ENCODE data around the gene GH2.

GH2 gene

GRCh38 chr17:63842540-63843386, 39.0 kb downstream of the GH2 start, which contains the start of gene SMARCD2:
Gene SMARCD2, minus strand, starts transcription at chr17:63842685. Its CDS starts 11 bp downstream, at chr17:63842674.
- CTCF ChIA-PET: interaction anchor here (0.6 to 1.2 kb wide), 5 partner anchors 8 to 1300 kb away, joined by 3 to 5 read pairs (median 3); no protein-coding TSS in a partner anchor
- TF ChIP-seq NFRKB (IDR thresholded peaks at IDR 0.05) (no peak), ZNF384 (IDR thresholded peaks at IDR 0.05) (no peak), PKNOX1 (IDR thresholded peaks at IDR 0.05) (peak; percentile 68), TARDBP (IDR thresholded peaks at IDR 0.05) (no peak), L3MBTL2 (conservative IDR thresholded peaks at IDR 0.05) (no peak), HDGF (IDR thresholded peaks at IDR 0.05; ENCODE audit: borderline replicate concordance) (no peak), SUZ12 (IDR thresholded peaks at IDR 0.05) (no peak), BHLHE40 (IDR thresholded peaks at IDR 0.05; ENCODE audit: borderline replicate concordance) (no peak), CTBP1 (IDR thresholded peaks at IDR 0.05; ENCODE audit: borderline replicate concordance) (peak; percentile 64), FOXK2 (IDR thresholded peaks at IDR 0.05) (no peak), ELF4 (IDR thresholded peaks at IDR 0.05) (peak; percentile 79), FOXA1 (IDR thresholded peaks at IDR 0.05) (no peak), ARNT (IDR thresholded peaks at IDR 0.05) (peak; percentile 91), FOXM1 (IDR thresholded peaks at IDR 0.05; ENCODE audit: borderline replicate concordance) (peak; percentile 99), LEF1 (IDR thresholded peaks at IDR 0.05; ENCODE audit: borderline replicate concordance) (peak; percentile 98), SP1 (IDR thresholded peaks at IDR 0.05) (no peak)
- peak; percentile 99 for DNase-seq (ENCODE audit: extremely low spot score)
- POLR2A ChIA-PET: interaction anchor here (1.1 to 9.1 kb wide), 6 partner anchors 11 to 68 kb away, joined by 3 to 67 read pairs (median 14); partner anchors contain the start of genes CCDC47, DDX42, FTSJ3 and PSMC5

GRCh38 chr17:63842173-63842539, 39.6 kb downstream of the GH2 start:
- TF ChIP-seq LEF1 (IDR thresholded peaks at IDR 0.05; ENCODE audit: borderline replicate concordance) (no peak), ZNF384 (IDR thresholded peaks at IDR 0.05) (no peak), CTBP1 (IDR thresholded peaks at IDR 0.05; ENCODE audit: borderline replicate concordance) (no peak), HDGF (IDR thresholded peaks at IDR 0.05; ENCODE audit: borderline replicate concordance) (no peak), BHLHE40 (IDR thresholded peaks at IDR 0.05; ENCODE audit: borderline replicate concordance) (no peak)
- CTCF ChIA-PET: interaction anchor here (0.6 to 0.8 kb wide), 3 partner anchors 11 to 575 kb away, joined by 3 read pairs; no protein-coding TSS in a partner anchor
- no peak for DNase-seq (ENCODE audit: extremely low spot score)
- POLR2A ChIA-PET: interaction anchor here (0.8 to 9.1 kb wide), 5 partner anchors 9 to 68 kb away, joined by 3 to 67 read pairs (median 27); partner anchors contain the start of genes CCDC47, DDX42, FTSJ3 and PSMC5

- POLR2A ChIA-PET: interaction anchor here (0.8 to 9.1 kb wide), 5 partner anchors 9 to 68 kb away, joined by 3 to 67 read pairs (median 27); partner anchors contain the start of genes CCDC47, DDX42, FTSJ3 and PSMC5
- CTCF ChIA-PET: interaction anchor here (0.5 to 0.8 kb wide), 4 partner anchors 11 to 575 kb away, joined by 3 to 4 read pairs (median 3); no protein-coding TSS in a partner anchor
- DNase-seq (ENCODE audit: extremely low spot score): no peak
Measured at GRCh38 chr17:63841350-63842172, 40.2 kb downstream of the GH2 start.

GRCh38 chr17:63840591-63841349, 41.0 kb downstream of the GH2 start:
- CTCF ChIA-PET: no interaction called here
- no peak for DNase-seq (ENCODE audit: extremely low spot score)

More at GRCh38 chr17:63841350-63842172, 40.2 kb downstream of the GH2 start:
- TF ChIP-seq TARDBP (IDR thresholded peaks at IDR 0.05): no peak
- 0 out of 2 replicates have a peak, but pooled peaks have one; percentile 38 for TF ChIP-seq L3MBTL2 (conservative IDR thresholded peaks at IDR 0.05)

GRCh38 chr17:63838631-63839171, 43.0 kb downstream of the GH2 start:
- CTCF ChIA-PET: interaction anchor here (0.9 kb wide), 1 partner anchor 9 kb away, joined by 4 read pairs; no protein-coding TSS in a partner anchor
- DNase-seq (ENCODE audit: extremely low spot score): no peak
- POLR2A ChIA-PET: interaction anchor here (1.3 to 9.1 kb wide), 2 partner anchors 12 to 65 kb away, joined by 7 to 67 read pairs; partner anchors contain the start of genes CCDC47, DDX42, FTSJ3 and PSMC5
- TF ChIP-seq LEF1 (IDR thresholded peaks at IDR 0.05; ENCODE audit: borderline replicate concordance): no peak
- TF ChIP-seq SP1 (IDR thresholded peaks at IDR 0.05): no peak
- TF ChIP-seq L3MBTL2 (conservative IDR thresholded peaks at IDR 0.05): no peak
- TF ChIP-seq ZNF384 (IDR thresholded peaks at IDR 0.05): no peak
- no peak for TF ChIP-seq ELF4 (IDR thresholded peaks at IDR 0.05)
- no peak for TF ChIP-seq NFRKB (IDR thresholded peaks at IDR 0.05)
- no peak for TF ChIP-seq BHLHE40 (IDR thresholded peaks at IDR 0.05; ENCODE audit: borderline replicate concordance)
- no peak for TF ChIP-seq TARDBP (IDR thresholded peaks at IDR 0.05)
- TF ChIP-seq HDGF (IDR thresholded peaks at IDR 0.05; ENCODE audit: borderline replicate concordance): no peak
- TF ChIP-seq CTBP1 (IDR thresholded peaks at IDR 0.05; ENCODE audit: borderline replicate concordance): no peak
- TF ChIP-seq FOXM1 (IDR thresholded peaks at IDR 0.05; ENCODE audit: borderline replicate concordance): no peak
- no peak for TF ChIP-seq PKNOX1 (IDR thresholded peaks at IDR 0.05)
- no peak for TF ChIP-seq SUZ12 (IDR thresholded peaks at IDR 0.05)
- no peak for TF ChIP-seq FOXK2 (IDR thresholded peaks at IDR 0.05)
- no peak for TF ChIP-seq FOXA1 (IDR thresholded peaks at IDR 0.05)
- no peak for TF ChIP-seq ARNT (IDR thresholded peaks at IDR 0.05)

More at GRCh38 chr17:63840591-63841349, 41.0 kb downstream of the GH2 start:
- no peak for TF ChIP-seq NFRKB (IDR thresholded peaks at IDR 0.05)
- no peak for TF ChIP-seq HDGF (IDR thresholded peaks at IDR 0.05; ENCODE audit: borderline replicate concordance)
- TF ChIP-seq FOXK2 (IDR thresholded peaks at IDR 0.05): no peak
- TF ChIP-seq SP1 (IDR thresholded peaks at IDR 0.05): no peak
- no peak for TF ChIP-seq FOXM1 (IDR thresholded peaks at IDR 0.05; ENCODE audit: borderline replicate concordance)
- TF ChIP-seq FOXA1 (IDR thresholded peaks at IDR 0.05): no peak
- TF ChIP-seq LEF1 (IDR thresholded peaks at IDR 0.05; ENCODE audit: borderline replicate concordance): no peak
- TF ChIP-seq CTBP1 (IDR thresholded peaks at IDR 0.05; ENCODE audit: borderline replicate concordance): no peak
- TF ChIP-seq L3MBTL2 (conservative IDR thresholded peaks at IDR 0.05): no peak; the same call in 1 of the 2 replicates
- no peak for TF ChIP-seq BHLHE40 (IDR thresholded peaks at IDR 0.05; ENCODE audit: borderline replicate concordance)
- no peak for TF ChIP-seq ZNF384 (IDR thresholded peaks at IDR 0.05)
- TF ChIP-seq SUZ12 (IDR thresholded peaks at IDR 0.05): no peak
- no peak for TF ChIP-seq TARDBP (IDR thresholded peaks at IDR 0.05)
- TF ChIP-seq ARNT (IDR thresholded peaks at IDR 0.05): no peak
- TF ChIP-seq ELF4 (IDR thresholded peaks at IDR 0.05): no peak
- POLR2A ChIA-PET: interaction anchor here (0.9 to 9.1 kb wide), 4 partner anchors 9 to 93 kb away, joined by 3 to 67 read pairs (median 30); partner anchors contain the start of genes CCDC47, DDX42, FTSJ3 and PSMC5
